ENCODE measurements around the gene DRAXIN. TPM values are rescaled to one million over a fixed set of nuclear protein-coding genes. Genes with fewer than 3 reads are reported as not detected.

Gene DRAXIN
- total and polyA plus RNA-seq, 2 donors (not counting 3 experiments of a cell fraction or from before 2014, with no cell fraction given), result 0.44 to 3.2 TPM

DNA sequence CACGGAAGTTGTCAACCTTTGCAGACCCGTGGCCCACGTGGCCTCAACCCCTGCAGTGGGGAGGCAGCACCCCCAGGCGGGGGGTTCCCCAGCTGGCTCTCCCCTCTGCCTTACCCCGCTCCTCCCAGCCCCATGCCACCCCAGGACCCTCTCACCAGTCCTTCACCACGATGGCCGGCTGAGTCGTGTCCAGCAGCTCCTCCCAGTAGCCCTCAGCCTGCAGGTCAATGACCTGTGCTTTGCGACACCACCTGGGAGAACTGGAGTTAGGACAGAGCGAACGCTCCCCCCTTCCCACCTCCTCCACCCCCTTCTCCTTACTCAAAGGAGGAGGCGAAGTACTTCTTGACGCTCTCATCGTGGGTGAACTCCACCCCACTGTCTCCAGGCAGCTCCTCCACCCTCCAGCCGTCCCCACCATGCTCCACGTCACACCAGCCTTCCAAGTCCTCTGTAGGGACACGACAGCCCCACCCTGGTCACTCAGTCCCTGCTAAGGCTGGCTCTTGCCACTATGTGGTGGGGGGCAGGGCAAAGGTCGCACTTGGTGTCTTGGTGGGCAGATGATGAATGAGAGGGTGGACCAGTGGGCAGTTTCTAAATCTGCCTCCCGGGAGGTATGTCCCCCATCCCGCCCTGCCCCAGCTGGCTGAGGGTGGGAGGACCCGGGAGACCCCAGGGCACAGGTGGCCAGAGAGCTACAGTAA, 41.7 kb upstream of the DRAXIN start:
- TF ChIP-seq GATA2 (IDR thresholded peaks at IDR 0.05; ENCODE audit: insufficient read depth, insufficient read length, low read depth, low read length) (no peak), JUN (IDR thresholded peaks at IDR 0.05; ENCODE audit: borderline replicate concordance, insufficient read depth, insufficient read length, low read depth) (no peak), POLR2AphosphoS5 (IDR thresholded peaks at IDR 0.05; ENCODE audit: insufficient read depth, low read depth, low read length) (no peak), MYC (IDR thresholded peaks at IDR 0.05; ENCODE audit: low read depth, low read length) (no peak), FOS (IDR thresholded peaks at IDR 0.05; ENCODE audit: borderline replicate concordance, insufficient read depth, low read length) (no peak), POLR2A (IDR thresholded peaks at IDR 0.05; ENCODE audit: low read depth, low read length) (no peak), EZH2 (IDR thresholded peaks at IDR 0.05; ENCODE audit: borderline replicate concordance, low read depth, low read length, severe bottlenecking) (no peak)
- TF ChIP-seq, protein P1, sequence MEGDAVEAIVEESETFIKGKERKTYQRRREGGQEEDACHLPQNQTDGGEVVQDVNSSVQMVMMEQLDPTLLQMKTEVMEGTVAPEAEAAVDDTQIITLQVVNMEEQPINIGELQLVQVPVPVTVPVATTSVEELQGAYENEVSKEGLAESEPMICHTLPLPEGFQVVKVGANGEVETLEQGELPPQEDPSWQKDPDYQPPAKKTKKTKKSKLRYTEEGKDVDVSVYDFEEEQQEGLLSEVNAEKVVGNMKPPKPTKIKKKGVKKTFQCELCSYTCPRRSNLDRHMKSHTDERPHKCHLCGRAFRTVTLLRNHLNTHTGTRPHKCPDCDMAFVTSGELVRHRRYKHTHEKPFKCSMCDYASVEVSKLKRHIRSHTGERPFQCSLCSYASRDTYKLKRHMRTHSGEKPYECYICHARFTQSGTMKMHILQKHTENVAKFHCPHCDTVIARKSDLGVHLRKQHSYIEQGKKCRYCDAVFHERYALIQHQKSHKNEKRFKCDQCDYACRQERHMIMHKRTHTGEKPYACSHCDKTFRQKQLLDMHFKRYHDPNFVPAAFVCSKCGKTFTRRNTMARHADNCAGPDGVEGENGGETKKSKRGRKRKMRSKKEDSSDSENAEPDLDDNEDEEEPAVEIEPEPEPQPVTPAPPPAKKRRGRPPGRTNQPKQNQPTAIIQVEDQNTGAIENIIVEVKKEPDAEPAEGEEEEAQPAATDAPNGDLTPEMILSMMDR (IDR thresholded peaks at IDR 0.05; ENCODE audit: extremely low read depth in 1 of 2, insufficient read depth in 1 of 2, low read depth in 1 of 2, low read length in 2 of 2), result no peak
- TF ChIP-seq, protein P2, sequence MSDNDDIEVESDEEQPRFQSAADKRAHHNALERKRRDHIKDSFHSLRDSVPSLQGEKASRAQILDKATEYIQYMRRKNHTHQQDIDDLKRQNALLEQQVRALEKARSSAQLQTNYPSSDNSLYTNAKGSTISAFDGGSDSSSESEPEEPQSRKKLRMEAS (IDR thresholded peaks at IDR 0.05; ENCODE audit: insufficient read depth, insufficient read length), result no peak
- no peaks in the 10 kb centered on the region for H3K9me3 ChIP-seq (replicated peaks; ENCODE audit: control insufficient read depth, insufficient read depth, low read length)
- FAIRE-seq (no peak), DNase-seq (ENCODE audit: low read depth, low spot score) (no peak)
- no peaks in the 10 kb centered on the region for H3K4me1 ChIP-seq (ENCODE audit: control insufficient read depth, extremely low read depth, insufficient read depth, low read length)
- intact Hi-C loops (cut with micrococcal nuclease), result loop anchor here (1.0 to 2.0 kb wide), 6 partner anchors 44 to 257 kb away; no protein-coding TSS in a partner anchor
- POLR2A ChIA-PET, result interaction anchor here (0.5 to 0.7 kb wide), 3 partner anchors 14 to 93 kb away, joined by 3 to 4 read pairs (median 3); partner anchors contain the start of gene FBXO6
- no peaks in the 10 kb centered on the region for H4K20me1 ChIP-seq (replicated peaks; ENCODE audit: control insufficient read depth, extremely low read depth, insufficient read depth, low read length)
- no peaks in the 10 kb centered on the region for H3K36me3 ChIP-seq (ENCODE audit: control insufficient read depth in 2 of 2, extremely low read depth in 1 of 2, insufficient read depth in 2 of 2, low read length in 2 of 2)
- no peak overlapping the region for H3K27ac ChIP-seq (ENCODE audit: insufficient read depth, low read depth, low read length)
- dilution Hi-C loops (cut with MboI; ENCODE audit: extremely low pct_ligation_motif_present, low sequenced_read_pairs), result no loop called here
- H2AFZ ChIP-seq (ENCODE audit: low read depth, low read length), result no peak overlapping the region
- H3K79me2 ChIP-seq (ENCODE audit: control insufficient read depth, insufficient read depth, low read length), result no peaks in the 10 kb centered on the region
- CTCF ChIA-PET, result interaction anchor here (0.7 to 12.8 kb wide), 27 partner anchors 11 to 613 kb away, joined by 3 to 373 read pairs (median 5); partner anchors contain the start of genes AGTRAP, CLCN6, FBXO6 and MTHFR
- H3K4me3 ChIP-seq (replicated peaks in 1 of 3; ENCODE audit: insufficient read depth in 1 of 3, low read depth in 1 of 3, low read length in 3 of 3), result no peak overlapping the region
- no TSS peak for BruUV-seq (replicated peaks)
- H3K9me1 ChIP-seq (replicated peaks; ENCODE audit: control insufficient read depth, extremely low read depth, insufficient read depth, low read length), result no peaks in the 10 kb centered on the region
- H3K27me3 ChIP-seq (ENCODE audit: control insufficient read depth in 2 of 2, insufficient read depth in 2 of 2, low read length in 2 of 2), result no peaks in the 10 kb centered on the region
- H3K4me2 ChIP-seq (ENCODE audit: insufficient read depth, low read length), result peak overlapping the region; percentile 36
- H3K9ac ChIP-seq (replicated peaks; ENCODE audit: extremely low read depth, insufficient read depth, low read length), result no peak overlapping the region
